ACHN (cell line): ENCODE measurements around the gene ABCG8.

Experiments
- DNase-seq: peaks from one replicate; pipeline ENCODE4 v3.0.0-alpha.2; 2015
- in situ Hi-C: cut with HindIII; loops from 2 replicates; pipeline ENCODE4 v1.10.0; 2017; ENCODE audit warnings: low sequenced_read_pairs, low pct_ligation_motif_present, low pct_unique_long_range_greater_than_20kb

ABCG8 gene

DNA sequence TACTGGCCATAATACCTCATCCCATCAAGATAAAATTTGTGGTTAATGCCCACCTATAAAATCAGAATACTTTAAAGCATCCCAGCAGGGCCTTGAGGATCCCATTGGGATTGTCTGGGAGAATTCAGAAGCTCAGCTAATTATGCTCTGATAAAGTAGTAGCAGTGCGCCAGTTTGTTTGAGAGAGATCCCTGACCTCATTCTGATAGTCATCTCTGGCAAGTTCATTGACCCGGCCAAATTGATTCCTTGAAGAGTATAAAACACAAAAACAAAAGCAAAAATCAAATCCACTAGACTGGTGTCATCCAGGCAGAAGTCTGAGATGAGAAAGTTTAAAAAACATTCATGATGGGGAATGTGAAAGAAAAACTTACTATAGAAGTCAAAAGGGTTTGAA, 14.3 kb upstream of the ABCG8 start:
- in situ Hi-C loops, result no loop called here
- no peak for DNase-seq

DNA sequence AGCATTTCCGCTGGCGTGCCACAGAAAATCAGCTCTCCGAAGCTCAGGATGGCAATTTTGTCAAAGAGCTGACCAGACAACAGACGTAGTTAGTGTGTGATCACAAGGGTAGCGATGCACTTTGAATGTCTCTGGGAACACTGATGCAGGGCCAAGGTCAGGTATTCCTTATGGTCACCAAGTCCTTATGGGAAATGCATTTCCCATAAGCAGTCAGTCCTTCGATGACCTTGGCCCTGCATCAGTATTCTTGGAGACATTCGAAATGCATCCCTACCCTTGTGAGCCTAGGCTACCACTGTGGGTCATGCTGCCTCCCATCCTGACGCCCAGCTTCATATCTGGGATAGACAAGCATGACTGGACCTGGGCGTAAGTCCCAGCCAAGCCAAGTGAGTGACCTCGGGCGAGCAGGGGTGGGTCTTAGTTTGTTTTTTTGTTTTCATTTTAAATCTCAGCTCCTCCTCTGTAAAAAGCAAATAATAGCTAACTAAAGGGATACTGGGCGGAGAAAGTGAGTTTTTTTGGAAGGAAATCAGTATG, 13.7 kb upstream of the ABCG8 start:
- in situ Hi-C loops, result no loop called here

DNA sequence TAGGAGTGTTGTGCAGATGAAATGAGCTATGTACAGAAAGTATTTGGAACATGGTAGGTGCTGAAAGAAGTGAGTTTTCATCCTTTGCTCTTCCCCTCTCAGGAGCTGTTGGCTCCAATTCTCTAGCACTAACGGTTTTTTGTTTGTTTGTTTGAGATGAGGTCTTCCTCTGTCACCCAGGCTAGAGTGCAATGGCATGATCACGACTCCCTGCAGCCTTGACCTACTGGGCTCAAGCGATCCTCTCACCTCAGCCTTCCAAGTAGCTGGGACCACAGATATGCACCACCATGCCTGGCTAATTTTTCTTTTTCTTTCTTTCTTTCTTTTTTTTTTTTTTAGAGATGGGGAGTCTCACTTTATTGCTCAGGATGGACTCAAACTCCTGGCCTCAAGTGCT, 12.9 kb upstream of the ABCG8 start:
- no peak for DNase-seq
- in situ Hi-C loops, result no loop called here

More for the DNA sequence above, 13.7 kb upstream of the ABCG8 start:
- DNase-seq, result no peak

DNA sequence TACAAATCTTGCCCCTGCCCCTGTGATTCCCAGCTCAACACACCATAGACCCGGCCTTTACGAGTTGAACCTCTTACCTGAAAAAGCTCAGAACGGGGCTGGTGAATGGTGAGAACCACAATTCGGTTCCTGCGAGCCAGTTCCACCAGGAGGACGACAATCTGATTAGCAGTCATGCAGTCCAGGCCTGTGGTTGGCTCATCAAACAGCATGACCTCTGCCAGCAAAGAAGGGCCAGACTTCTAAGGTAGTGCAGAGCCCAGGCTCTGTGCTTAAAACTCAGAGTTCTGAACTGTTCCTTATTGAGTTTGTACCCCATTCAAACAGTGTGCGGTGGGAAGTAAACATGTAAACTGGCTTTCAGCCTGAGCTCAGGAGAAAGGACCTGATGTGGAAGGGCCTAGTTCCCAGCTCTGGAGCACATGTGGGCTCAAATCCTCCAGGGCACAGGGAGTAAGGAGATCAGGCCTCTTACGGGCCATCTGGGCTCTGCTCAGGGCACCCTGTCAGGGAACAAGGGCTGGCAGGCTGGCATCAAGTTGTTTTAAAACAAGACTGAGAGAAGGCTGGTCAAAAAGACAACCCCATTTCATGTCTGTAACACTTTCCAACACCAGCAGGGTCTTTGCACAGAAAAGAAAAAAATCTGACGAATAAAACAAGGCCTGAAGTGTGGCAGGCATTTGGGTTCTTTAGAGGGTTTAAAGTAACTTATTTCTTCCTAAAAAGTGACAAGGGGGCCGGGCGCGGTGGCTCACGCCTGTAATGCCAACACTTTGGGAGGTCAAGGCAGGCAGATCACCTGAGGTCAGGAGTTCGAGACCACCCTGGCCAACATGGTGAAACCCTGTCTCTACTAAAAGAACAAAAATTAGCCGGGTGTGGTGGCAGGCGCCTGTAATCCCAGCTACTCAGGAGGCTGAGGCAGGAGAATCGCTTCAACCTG, 12.2 kb upstream of the ABCG8 start:
- DNase-seq, result no peak
- in situ Hi-C loops, result no loop called here

DNA sequence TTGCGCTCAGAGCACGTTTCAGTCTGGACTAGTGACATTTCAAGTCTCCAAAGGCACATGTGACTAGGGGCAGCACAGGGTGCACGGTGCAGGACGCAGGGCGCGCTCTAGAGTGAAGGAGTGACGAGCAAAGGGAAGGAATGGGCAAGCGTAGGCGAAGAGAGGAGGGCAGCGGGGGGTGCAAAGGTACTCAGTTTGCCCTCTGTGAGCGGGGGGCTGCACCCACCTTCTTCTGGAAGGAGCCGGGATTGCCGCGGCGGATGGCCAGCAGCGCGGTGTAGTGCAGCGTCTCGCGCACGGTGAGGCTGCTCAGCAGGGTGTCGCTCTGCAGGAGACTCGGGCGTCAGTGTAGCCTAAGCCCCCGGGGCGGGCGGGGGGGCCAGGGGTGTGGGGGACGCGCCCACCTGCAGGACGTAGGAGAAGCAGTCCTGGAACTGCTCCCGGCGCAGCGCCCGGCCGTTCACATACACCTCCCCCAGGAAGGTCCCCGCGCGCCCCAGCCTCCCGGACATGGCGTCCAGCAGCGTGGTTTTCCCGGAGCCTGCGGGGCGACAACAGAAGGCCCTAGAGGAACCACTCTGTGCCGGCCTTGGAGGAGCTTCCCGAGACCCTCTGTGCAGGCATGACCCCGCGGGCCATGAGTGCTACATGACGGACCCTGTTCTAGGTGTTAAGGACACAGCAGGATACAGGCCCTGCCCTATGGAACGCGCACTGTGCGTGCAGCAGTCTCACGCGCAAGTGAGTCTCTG, 7.1 kb upstream of the ABCG8 start:
- DNase-seq, result no peak
- in situ Hi-C loops, result no loop called here

DNA sequence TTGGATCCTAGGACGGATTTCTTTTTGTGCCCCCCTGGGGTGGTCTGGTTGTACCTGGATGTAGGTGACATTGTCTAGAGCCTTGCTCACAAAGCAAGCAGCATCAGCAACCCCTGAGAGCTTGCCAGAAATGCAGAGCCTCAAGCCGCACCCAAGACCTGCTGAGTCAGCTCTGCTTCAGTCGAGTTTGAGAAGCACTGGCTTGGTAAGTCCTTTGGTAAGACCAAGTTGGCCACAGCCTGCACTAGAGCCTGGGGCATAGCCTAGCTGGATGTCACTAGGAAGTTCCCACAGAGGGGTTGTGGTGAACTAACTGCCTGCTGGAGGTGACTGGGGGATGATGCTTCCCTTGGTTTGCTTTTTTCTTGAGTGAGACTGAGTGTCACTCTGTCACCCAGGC, 6.3 kb upstream of the ABCG8 start:
- no peak for DNase-seq
- in situ Hi-C loops, result no loop called here

DNA sequence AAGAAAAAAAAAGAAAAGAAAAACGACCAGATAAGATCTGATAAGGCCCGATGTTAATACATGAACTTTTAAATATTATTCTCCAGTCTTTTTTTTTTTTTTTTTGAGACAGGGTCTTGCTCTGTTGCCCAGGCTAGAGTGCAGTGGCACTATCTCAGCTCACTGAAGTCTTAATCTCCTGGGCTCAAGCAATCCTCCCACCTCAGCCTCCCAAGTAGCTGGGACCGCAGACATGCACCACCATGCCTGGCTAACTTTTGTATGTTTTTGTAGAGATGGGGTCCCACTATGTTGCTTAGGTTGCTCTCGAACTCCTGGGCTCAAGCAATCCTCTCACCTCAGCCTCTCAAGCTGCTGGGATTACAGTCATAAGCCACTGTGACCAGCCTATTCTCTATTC, 1.7 kb upstream of the ABCG8 start:
- in situ Hi-C loops, result no loop called here
- DNase-seq, result no peak

DNA sequence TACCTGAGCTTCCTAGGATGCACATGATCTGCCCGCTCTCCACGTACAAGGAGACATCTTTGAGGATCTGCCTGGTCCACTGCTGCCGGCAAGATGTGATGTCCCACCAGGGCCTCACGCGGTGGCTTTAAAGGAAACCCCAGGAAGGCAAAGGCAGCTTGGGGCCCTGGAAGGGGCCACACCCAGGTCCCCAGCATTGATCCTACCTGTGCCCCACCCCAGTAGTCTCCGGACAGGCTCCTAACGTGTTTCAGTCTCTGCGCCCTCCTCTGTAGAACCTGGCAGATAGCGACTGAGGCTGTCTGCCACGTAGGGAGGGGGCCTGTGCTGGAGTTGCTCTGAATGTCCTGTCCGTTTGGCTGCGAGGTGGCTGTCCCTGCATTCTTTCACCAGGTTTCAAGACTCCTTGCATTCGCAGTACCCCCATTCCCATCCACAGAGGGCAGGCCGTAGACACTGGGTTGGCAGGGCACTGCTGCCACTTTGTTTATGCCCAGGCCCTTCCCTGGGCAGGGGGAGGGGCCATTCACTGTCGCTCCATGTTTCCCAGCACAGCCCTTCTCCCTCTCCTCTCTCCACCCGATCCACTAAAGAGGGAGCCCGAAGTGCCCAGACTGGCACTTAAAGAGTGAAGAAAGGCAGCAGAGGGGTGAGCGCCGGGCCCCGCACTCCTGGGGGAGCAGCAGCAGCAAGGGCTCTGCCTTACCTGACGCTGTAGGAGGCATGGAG, 776 bp upstream of the ABCG8 start:
- in situ Hi-C loops, result no loop called here
- no peak for DNase-seq

DNA sequence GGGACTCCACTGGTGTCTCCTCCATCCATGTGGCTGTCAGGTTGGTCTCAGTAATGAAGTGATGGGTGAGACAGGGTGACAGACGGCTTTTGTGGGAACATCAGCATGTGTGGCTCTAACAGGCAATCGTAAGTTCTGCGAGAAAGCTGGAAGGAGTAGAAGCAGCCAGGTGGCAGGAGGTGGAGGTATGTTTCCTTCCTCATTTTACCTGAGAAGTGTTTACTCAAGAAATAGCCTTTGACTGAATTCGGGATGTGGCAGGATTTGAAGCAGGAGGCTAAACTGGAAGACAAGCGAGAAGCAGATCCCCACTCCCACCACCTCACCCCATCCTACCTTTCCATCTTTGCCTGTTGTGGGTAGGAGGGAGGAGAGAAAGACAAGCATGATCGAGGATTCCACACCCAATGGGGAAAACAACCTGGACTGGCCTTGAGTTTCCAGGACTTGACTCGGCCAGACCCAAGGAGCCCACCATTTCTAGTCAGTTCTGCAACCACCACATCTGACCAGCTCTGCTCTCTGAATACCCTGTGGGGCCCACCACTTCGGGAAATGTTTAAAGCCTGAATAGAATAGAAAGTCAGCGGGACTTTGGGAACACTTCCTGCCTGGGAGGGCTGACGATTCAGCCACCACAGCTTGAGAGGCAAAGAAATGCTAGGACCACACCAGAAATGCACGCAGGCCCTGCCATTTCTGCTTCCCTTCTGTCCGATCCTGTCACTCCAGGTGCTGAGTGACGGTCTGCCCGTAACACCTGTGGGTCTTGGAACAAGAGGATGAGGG, 1.2 kb downstream of the ABCG8 start:
- in situ Hi-C loops, result no loop called here
- no peak for DNase-seq

DNA sequence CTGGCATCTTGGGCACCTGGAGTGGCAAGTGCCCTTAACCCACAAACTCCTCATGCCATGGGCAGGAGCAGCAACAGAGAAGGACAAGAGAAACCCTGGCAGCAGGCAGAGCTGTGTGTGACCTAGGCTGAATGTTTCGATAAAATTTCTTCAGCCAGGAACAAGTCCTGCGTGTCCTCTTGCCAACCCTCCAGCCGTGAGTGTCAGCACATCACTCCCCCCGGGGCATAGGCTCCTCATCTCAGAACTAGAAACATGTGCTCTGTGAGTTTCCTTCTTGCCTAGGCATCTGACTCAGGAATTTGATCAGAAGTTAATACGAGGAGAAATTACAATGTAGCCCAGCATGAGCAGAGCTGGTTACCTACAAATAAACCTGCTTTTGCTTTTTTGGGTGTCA, 2.2 kb downstream of the ABCG8 start:
- in situ Hi-C loops, result no loop called here
- DNase-seq, result no peak

DNA sequence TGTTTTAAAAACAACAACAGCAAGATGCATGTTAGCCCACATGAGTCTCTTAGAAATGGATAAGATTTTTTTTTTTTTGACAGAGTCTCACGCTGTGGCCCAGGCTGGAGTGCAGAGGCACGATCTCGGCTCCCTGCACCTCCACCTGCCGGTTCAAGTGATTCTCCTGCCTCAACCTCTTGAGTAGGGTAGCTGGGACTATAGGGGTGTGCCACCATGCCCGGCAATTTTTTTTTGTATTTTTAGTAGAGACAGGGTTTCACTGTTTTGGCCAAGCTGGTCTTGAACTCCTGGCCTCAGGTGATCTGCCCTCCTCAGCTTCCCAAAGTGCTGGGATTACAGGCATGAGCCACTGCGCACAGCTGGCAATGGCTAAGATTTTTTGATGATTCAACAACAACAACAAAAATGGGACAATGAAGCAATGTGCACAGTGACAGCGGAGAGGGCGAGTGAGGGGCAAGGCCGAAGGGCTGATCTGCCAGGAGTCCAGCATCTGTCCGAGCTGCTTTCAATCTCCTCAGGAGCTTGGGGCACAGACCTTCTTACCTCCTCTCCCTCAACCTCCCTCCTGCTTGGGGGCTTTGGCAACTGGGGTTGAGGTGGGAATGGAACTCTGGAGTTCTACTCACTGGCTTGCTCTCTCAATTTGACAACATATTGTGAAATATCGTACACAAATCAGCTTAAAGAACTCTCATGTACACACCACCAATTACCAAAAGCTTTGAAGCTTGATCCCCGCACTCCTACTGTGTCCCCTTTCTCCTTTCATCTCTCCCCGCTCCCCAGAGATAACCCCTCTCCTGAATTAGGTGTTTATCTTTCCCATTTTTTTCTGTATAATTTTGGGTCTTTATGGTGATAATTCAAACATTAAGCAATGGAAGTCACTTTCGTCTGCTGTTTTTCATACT, 3.4 kb downstream of the ABCG8 start:
- in situ Hi-C loops, result no loop called here
- no peak for DNase-seq

DNA sequence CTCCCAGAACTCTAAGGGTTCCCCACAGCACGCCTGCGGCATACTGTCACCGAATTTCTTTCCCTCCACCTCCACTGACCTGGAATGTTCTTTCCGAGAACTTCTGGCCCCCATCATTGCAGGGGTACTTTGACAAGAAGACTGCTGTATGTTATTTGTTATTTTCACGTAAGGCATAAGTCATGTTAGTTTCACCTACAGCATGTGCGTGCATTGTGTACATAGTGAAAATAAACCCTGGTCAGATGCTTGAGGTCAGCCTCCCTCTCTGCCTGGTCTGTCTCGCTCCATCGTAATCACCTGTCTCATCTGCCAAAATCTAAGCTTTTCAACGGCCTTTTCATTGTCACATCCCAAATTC, 4.1 kb downstream of the ABCG8 start:
- in situ Hi-C loops, result no loop called here
- DNase-seq, result no peak

DNA sequence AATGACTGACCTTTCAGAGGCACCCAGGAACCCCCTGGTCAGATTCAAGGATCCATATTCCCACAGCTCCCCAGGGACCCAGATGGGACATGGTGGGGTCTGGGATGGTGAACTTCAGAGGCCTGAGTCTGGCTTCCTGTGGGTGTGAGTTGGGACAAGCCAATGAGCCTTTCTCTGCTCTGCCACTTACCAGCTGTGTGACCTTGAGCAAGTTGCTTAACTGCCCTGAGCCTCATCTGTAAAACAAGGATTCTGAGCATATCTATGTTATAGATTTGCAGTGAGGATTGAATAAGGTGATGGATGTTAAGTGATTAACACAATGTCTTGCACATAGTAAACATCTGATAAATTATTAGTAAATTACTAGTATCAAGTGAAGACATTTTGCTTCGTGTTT, 6.4 kb downstream of the ABCG8 start:
- in situ Hi-C loops, result no loop called here
- no peak for DNase-seq

DNA sequence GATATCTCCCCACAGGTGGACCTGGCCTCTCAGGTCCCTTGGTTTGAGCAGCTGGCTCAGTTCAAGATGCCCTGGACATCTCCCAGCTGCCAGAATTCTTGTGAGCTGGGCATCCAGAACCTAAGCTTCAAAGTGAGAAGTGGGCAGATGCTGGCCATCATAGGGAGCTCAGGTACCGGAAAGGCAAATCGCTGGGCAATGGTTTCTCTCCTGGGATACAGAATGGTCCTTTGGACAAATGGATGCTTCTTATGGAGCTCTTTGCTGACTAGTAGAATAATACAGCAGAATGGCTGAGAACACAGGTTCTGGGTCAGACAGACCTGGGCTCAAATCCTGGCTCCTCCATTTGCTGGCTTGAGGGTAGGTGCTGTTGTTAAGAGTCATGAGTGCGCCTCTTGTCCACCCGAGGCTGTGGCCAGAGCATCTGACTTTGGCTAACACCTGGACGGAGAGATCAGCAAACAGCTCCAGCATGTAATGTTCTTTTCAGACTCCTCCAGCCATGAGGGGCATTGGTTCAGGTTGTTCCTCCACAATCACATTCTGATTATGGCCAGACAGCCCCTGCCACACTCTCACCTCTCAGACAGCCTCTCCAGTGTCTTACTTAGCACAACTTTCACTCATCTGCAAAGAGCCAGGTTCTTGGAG, 7.5 kb downstream of the ABCG8 start:
- no peak for DNase-seq
- in situ Hi-C loops, result no loop called here

DNA sequence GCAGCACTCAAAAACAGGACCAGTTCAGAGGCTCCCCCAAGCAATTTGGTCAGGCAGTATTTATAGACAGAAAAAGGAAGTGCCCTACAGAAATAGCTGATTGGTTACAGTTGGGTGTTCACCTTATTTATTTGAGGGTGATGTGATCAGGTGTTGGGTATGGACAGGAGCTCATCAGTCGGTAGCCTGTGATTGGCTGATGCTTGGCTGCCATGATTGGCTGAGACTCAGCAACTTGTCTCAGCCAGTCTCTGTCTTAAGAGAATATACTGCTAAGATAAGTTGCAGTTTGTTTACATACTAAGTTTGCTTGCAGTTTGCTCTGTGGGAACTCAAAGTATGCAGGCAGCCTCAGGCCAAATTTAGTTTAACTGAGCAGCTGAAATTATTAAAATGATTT, 9.4 kb downstream of the ABCG8 start:
- no peak for DNase-seq
- in situ Hi-C loops, result no loop called here

DNA sequence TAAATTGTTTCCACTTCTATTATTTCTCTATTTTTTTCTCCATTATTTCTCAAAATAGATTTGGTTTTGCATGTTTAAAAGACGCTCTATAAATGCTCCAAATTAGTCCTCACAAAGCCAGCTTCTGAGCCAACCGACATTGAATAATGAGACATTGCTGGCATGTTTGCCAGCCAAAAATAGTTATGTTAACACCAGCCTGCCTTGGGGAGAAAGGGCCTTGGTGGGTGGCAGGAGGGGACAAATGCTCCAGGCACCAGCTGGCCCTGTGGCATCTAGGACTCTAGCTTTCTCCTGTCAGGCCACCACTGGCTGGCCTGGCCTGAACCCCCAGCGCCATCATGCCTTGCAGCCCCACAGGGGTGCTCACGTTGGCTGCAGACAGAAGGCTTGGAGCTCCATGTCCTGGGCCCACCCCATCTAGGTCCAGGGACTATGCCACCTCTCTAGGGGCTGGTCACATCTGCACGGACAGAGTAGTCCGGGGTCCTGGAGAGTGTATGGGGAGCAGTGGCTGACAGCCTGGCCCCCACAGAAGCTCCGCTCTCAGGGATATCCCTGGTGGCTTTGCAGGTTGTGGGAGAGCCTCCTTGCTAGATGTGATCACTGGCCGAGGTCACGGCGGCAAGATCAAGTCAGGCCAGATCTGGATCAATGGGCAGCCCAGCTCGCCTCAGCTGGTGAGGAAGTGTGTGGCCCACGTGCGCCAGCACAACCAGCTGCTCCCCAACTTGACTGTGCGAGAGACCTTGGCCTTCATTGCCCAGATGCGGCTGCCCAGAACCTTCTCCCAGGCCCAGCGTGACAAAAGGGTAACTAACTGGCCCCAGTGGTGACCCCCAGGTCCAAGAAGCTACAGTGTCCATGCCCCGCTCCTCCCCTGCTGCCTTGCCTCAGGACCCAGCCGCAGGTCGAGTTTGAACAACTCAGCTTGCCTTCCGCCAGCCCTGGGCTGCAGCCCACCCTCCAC, 12.5 kb downstream of the ABCG8 start:
- no peak for DNase-seq
- in situ Hi-C loops, result no loop called here
